Natural killer cell treated with Interleukin-12 subunit alpha and Interleukin-12 subunit beta and Interleukin-15 and Interleukin-18, amount 100 ng/mL, for 72 hours (primary cell): Measurements from ENCODE around the gene HECTD3. TPM values are rescaled to one million over a fixed set of nuclear protein-coding genes. Genes with fewer than 3 reads are reported as not detected.
"Not testable (repeated sequence)": the region's sequence is repeated elsewhere in the genome, so short reads cannot be mapped to it uniquely, and the experiment has no call there.

Experiments
- ATAC-seq, 2 donors: fragments of 150-1000 bp; cut with Tn5 transposase in 1 of 2; sonication (Bioruptor Pico), chemical (Tn5 transposase) in 1 of 2; 2 replicates each; pipeline ENCODE4 v1.10.0; 2021
- DNase-seq: peaks from one replicate; pipeline ENCODE4 v3.0.0; 2022; ENCODE audit warnings: low spot score
- H3K27ac Mint-ChIP-seq, 2 donors: 1 replicate in 1 of 2; 2 replicates in 1 of 2; pipeline ENCODE4 v1.8.0; 2022; ENCODE audit warnings: mixed read lengths in 2 of 2, mild to moderate bottlenecking in 1 of 2, moderate library complexity in 1 of 2
- H3K27me3 Mint-ChIP-seq, 2 donors: 1 replicate in 1 of 2; 2 replicates in 1 of 2; pipeline ENCODE4 v1.8.0; 2022; ENCODE audit warnings: mixed read lengths in 2 of 2
- H3K36me3 Mint-ChIP-seq: one replicate; pipeline ENCODE4 v1.8.0; 2022; ENCODE audit warnings: mixed read lengths
- H3K4me1 Mint-ChIP-seq, 2 donors: 1 replicate in 1 of 2; 2 replicates in 1 of 2; pipeline ENCODE4 v1.8.0; 2022; ENCODE audit warnings: low read depth in 2 of 2, mixed read lengths in 2 of 2, mild to moderate bottlenecking in 1 of 2
- H3K4me3 Mint-ChIP-seq: one replicate; pipeline ENCODE4 v1.8.0; 2022; ENCODE audit warnings: mixed read lengths
- H3K9me3 Mint-ChIP-seq: 2 replicates; pipeline ENCODE4 v1.8.0; 2022; ENCODE audit warnings: mixed read lengths
- total RNA-seq, 2 donors: library from RNA; stranded (reverse); gene quantifications; one replicate each; pipeline ENCODE4 v1.2.3, GENCODE V29; 2022

HECTD3 gene
- total RNA-seq, 2 donors from 2014 or later: 39.0 to 42.8 TPM

- peaks cover 14 to 16% of the 10 kb centered on the region in 2 donors for H3K4me1 Mint-ChIP-seq
- no peaks in the 10 kb centered on the region for H3K36me3 Mint-ChIP-seq
- no peaks in the 10 kb centered on the region for H3K9me3 Mint-ChIP-seq
- ATAC-seq (no peak), DNase-seq (no peak)
- peak overlapping the region; percentile 23 for H3K4me3 Mint-ChIP-seq
- H3K27me3 Mint-ChIP-seq: peaks cover 0 to 2% of the 10 kb centered on the region in 2 donors
- H3K27ac Mint-ChIP-seq: no peak overlapping the region
These were observed 22.5 kb downstream of the HECTD3 start for GRCh38 chr1:44988531-44989156.

GRCh38 chr1:44985747-44986359 lies 25.3 kb downstream of the HECTD3 start:
- Mint-ChIP-seq H3K9me3 (no peaks in the 10 kb centered on the region), H3K27me3 (no peaks in the 10 kb centered on the region), H3K36me3 (peaks cover 3% of the 10 kb centered on the region), H3K27ac (peak overlapping the region; percentile 86 to 95), H3K4me1 (peaks cover 14 to 16% of the 10 kb centered on the region in 2 donors), H3K4me3 (peak overlapping the region; percentile 98)
- ATAC-seq (peak in 1 of 2 donors; percentile 0), DNase-seq (no peak)

GRCh38 chr1:44977372-44977771 lies 33.8 kb downstream of the HECTD3 start:
- not testable (repeated sequence) for H3K27me3 Mint-ChIP-seq, ATAC-seq, DNase-seq, H3K27ac Mint-ChIP-seq, H3K4me3 Mint-ChIP-seq, H3K9me3 Mint-ChIP-seq
- peaks cover 30% of the 10 kb centered on the region for H3K36me3 Mint-ChIP-seq
- peaks cover 11 to 14% of the 10 kb centered on the region in 2 donors for H3K4me1 Mint-ChIP-seq

- no peak for ATAC-seq
- Mint-ChIP-seq H3K4me1 (peaks cover 11 to 14% of the 10 kb centered on the region in 2 donors), H3K4me3 (no peak overlapping the region), H3K9me3 (no peaks in the 10 kb centered on the region), H3K27me3 (no peaks in the 10 kb centered on the region), H3K36me3 (peaks cover 30% of the 10 kb centered on the region), H3K27ac (no peak overlapping the region)
- no peak for DNase-seq
These were observed 34.9 kb downstream of the HECTD3 start for GRCh38 chr1:44976252-44976651.

GRCh38 chr1:44973645-44974044 lies 37.5 kb downstream of the HECTD3 start:
- no peaks in the 10 kb centered on the region for H3K27me3 Mint-ChIP-seq
- ATAC-seq (peak; percentile 28 to 36), DNase-seq (no peak)
- peaks cover 23% of the 10 kb centered on the region for H3K36me3 Mint-ChIP-seq
- H3K4me1 Mint-ChIP-seq: peaks cover 11 to 16% of the 10 kb centered on the region in 2 donors
- no peak overlapping the region for H3K4me3 Mint-ChIP-seq
- H3K9me3 Mint-ChIP-seq: no peaks in the 10 kb centered on the region
- peak overlapping the region in 1 of 2 donors; percentile 80 for H3K27ac Mint-ChIP-seq

GRCh38 chr1:44970317-44970716 lies 40.8 kb downstream of the HECTD3 start:
- Mint-ChIP-seq H3K4me3 (no peak overlapping the region), H3K4me1 (peaks cover 8 to 14% of the 10 kb centered on the region in 2 donors), H3K27ac (no peak overlapping the region), H3K9me3 (no peaks in the 10 kb centered on the region), H3K36me3 (peaks cover 6% of the 10 kb centered on the region), H3K27me3 (no peaks in the 10 kb centered on the region)
- DNase-seq (no peak), ATAC-seq (no peak)

- no peak for DNase-seq
- H3K27me3 Mint-ChIP-seq: no peaks in the 10 kb centered on the region
- no peaks in the 10 kb centered on the region for H3K4me1 Mint-ChIP-seq
- H3K9me3 Mint-ChIP-seq: no peaks in the 10 kb centered on the region
- no peak for ATAC-seq
- H3K4me3 Mint-ChIP-seq: no peak overlapping the region
- no peaks in the 10 kb centered on the region for H3K36me3 Mint-ChIP-seq
- H3K27ac Mint-ChIP-seq: no peak overlapping the region
These were observed 46.7 kb downstream of the HECTD3 start for GRCh38 chr1:44964396-44964795.

GRCh38 chr1:44962729-44963128 lies 48.4 kb downstream of the HECTD3 start:
- ATAC-seq (no peak), DNase-seq (no peak)
- H3K27me3 Mint-ChIP-seq: no peaks in the 10 kb centered on the region
- no peaks in the 10 kb centered on the region for H3K36me3 Mint-ChIP-seq
- H3K4me3 Mint-ChIP-seq: no peak overlapping the region
- no peaks in the 10 kb centered on the region for H3K4me1 Mint-ChIP-seq
- H3K27ac Mint-ChIP-seq: no peak overlapping the region
- no peaks in the 10 kb centered on the region for H3K9me3 Mint-ChIP-seq

- H3K27ac Mint-ChIP-seq, H3K4me1 Mint-ChIP-seq, H3K4me3 Mint-ChIP-seq, DNase-seq, H3K27me3 Mint-ChIP-seq, ATAC-seq, H3K36me3 Mint-ChIP-seq, H3K9me3 Mint-ChIP-seq: not testable (repeated sequence)
These were observed 49.1 kb downstream of the HECTD3 start for GRCh38 chr1:44962022-44962421.

GRCh38 chr1:44957566-44957965 lies 53.6 kb downstream of the HECTD3 start:
- H3K27ac Mint-ChIP-seq, H3K36me3 Mint-ChIP-seq, H3K9me3 Mint-ChIP-seq, H3K4me3 Mint-ChIP-seq, H3K4me1 Mint-ChIP-seq, DNase-seq, H3K27me3 Mint-ChIP-seq, ATAC-seq: not testable (repeated sequence)

GRCh38 chr1:44956077-44956476 lies 55.0 kb downstream of the HECTD3 start:
- not testable (repeated sequence) for DNase-seq, H3K36me3 Mint-ChIP-seq, ATAC-seq, H3K4me3 Mint-ChIP-seq, H3K27ac Mint-ChIP-seq, H3K27me3 Mint-ChIP-seq, H3K4me1 Mint-ChIP-seq, H3K9me3 Mint-ChIP-seq

Other genes starting within 250 kb of the HECTD3 start
- gene RPS8, start 235.8 kb downstream of the HECTD3 start, total RNA-seq: 1,000 to 10,000 TPM; 1,070 to 1,127 TPM
- gene BEST4, start 223.2 kb downstream of the HECTD3 start, total RNA-seq: under 1 TPM in 1 of 2 donors, not detected in 1; 0.47 TPM
- gene PLK3, start 210.9 kb downstream of the HECTD3 start, total RNA-seq: 10 to 100 TPM; 27.4 to 64.3 TPM
- gene DYNLT4, start 204.0 kb downstream of the HECTD3 start, total RNA-seq: not detected
- 1 to 10 TPM; 1.7 to 6.4 TPM for gene BTBD19, start 202.8 kb downstream of the HECTD3 start, total RNA-seq
- 1 to 10 TPM; 1.9 TPM for gene PTCH2, start 168.1 kb downstream of the HECTD3 start, total RNA-seq
- 10 to 100 TPM; 37.6 to 60.9 TPM for gene EIF2B3, start 24.7 kb downstream of the HECTD3 start, total RNA-seq
- 100 to 1,000 TPM in 1 of 2 donors, 10 to 100 TPM in 1; 72.5 to 109 TPM for gene UROD, start 930 bp upstream of the HECTD3 start, total RNA-seq
- gene ZSWIM5, start 195.3 kb upstream of the HECTD3 start, total RNA-seq: 1 to 10 TPM; 1.0 to 1.4 TPM